HG02588 (cell line): Measurements from ENCODE around the gene SYTL2.

Source experiments
- ATAC-seq: cut with Tn5 transposase; IDR thresholded peaks from one replicate; pipeline ENCODE4 v1.9.1; 2021; ENCODE audit warnings: mild to moderate bottlenecking, moderate library complexity; ENCODE audit not compliant: unreplicated experiment

SYTL2 gene

GRCh38 chr11:85767246-85767945 lies 43.5 kb downstream of the SYTL2 start:
- no peak for ATAC-seq

GRCh38 chr11:85766721-85767161 lies 44.2 kb downstream of the SYTL2 start:
- no peak for ATAC-seq

GRCh38 chr11:85764796-85765195 lies 46.1 kb downstream of the SYTL2 start:
- no peak for ATAC-seq

GRCh38 chr11:85762226-85762625 lies 48.7 kb downstream of the SYTL2 start:
- ATAC-seq, result no peak

GRCh38 chr11:85759915-85760314 lies 51.0 kb downstream of the SYTL2 start:
- no peak for ATAC-seq

GRCh38 chr11:85758480-85759039 lies 52.4 kb downstream of the SYTL2 start:
- no peak for ATAC-seq

- no peak for ATAC-seq
These were observed 52.9 kb downstream of the SYTL2 start for GRCh38 chr11:85758026-85758425.

- ATAC-seq, result no peak
These were observed 54.3 kb downstream of the SYTL2 start for GRCh38 chr11:85756401-85757200.

GRCh38 chr11:85755701-85756100 lies 55.2 kb downstream of the SYTL2 start:
- ATAC-seq, result no peak

GRCh38 chr11:85755285-85755684 lies 55.7 kb downstream of the SYTL2 start:
- no peak for ATAC-seq

- ATAC-seq, result no peak
These were observed 57.9 kb downstream of the SYTL2 start for GRCh38 chr11:85752890-85753581.

- ATAC-seq, result no peak
These were observed 58.6 kb downstream of the SYTL2 start for GRCh38 chr11:85752201-85752889.

- ATAC-seq, result no peak
These were observed 59.2 kb downstream of the SYTL2 start for GRCh38 chr11:85751724-85752123.

GRCh38 chr11:85750646-85751045 lies 60.3 kb downstream of the SYTL2 start:
- ATAC-seq, result no peak

- no peak for ATAC-seq
These were observed 61.1 kb downstream of the SYTL2 start for GRCh38 chr11:85749884-85750283.

- ATAC-seq, result no peak
These were observed 61.6 kb downstream of the SYTL2 start for GRCh38 chr11:85749287-85749834.

GRCh38 chr11:85748455-85748891 lies 62.5 kb downstream of the SYTL2 start:
- ATAC-seq, result no peak

GRCh38 chr11:85746670-85747069 lies 64.3 kb downstream of the SYTL2 start:
- ATAC-seq, result no peak

GRCh38 chr11:85745626-85746025 lies 65.3 kb downstream of the SYTL2 start:
- ATAC-seq, result no peak

GRCh38 chr11:85742873-85743275 lies 68.1 kb downstream of the SYTL2 start:
- no peak for ATAC-seq
